Mesendoderm (in vitro differentiated cells): ENCODE results near the gene NRAP.
A peak's percentile ranks its signal among the peaks of the same experiment; 100 is the strongest.

Experiments used
- DNase-seq: peaks from one replicate; pipeline ENCODE4 v3.0.0; 2013
- H2AK5ac ChIP-seq: 2 replicates; pipeline ENCODE4 v1.6.1; 2013; ENCODE audit warnings: low read length, inconsistent platforms
- H2BK120ac ChIP-seq: 2 replicates; pipeline ENCODE4 v1.6.1; 2013; ENCODE audit warnings: low read depth, mild to moderate bottlenecking, low read length, moderate library complexity, mixed read lengths
- H2BK15ac ChIP-seq: replicated peaks from 2 replicates; pipeline ENCODE4 v1.6.1; 2013; ENCODE audit warnings: low read depth, mild to moderate bottlenecking, moderate library complexity
- H2BK5ac ChIP-seq: 2 replicates; pipeline ENCODE4 v1.6.1; 2013; ENCODE audit warnings: low read length, inconsistent platforms
- H3K18ac ChIP-seq: 2 replicates; pipeline ENCODE4 v1.6.1; 2013; ENCODE audit warnings: mild to moderate bottlenecking, low read length, mixed read lengths
- H3K23ac ChIP-seq: one replicate; pipeline ENCODE4 v1.6.1; 2013; ENCODE audit warnings: low read length
- H3K27ac ChIP-seq: 2 replicates; pipeline ENCODE4 v1.5.1; 2013; ENCODE audit warnings: low read depth, mild to moderate bottlenecking, inconsistent platforms, low read length, moderate library complexity
- H3K27me3 ChIP-seq: 2 replicates; pipeline ENCODE4 v1.6.1; 2013; ENCODE audit warnings: low read length, control low read depth, mild to moderate bottlenecking, inconsistent platforms; ENCODE audit not compliant: insufficient read depth, poor library complexity
- H3K36me3 ChIP-seq: 2 replicates; pipeline ENCODE4 v1.6.1; 2013; ENCODE audit warnings: low read length, inconsistent platforms; ENCODE audit not compliant: control insufficient read depth, insufficient read depth
- H3K4ac ChIP-seq: one replicate; pipeline ENCODE4 v1.6.1; 2013; ENCODE audit warnings: low read depth, mild to moderate bottlenecking, low read length, moderate library complexity
- H3K4me1 ChIP-seq: 2 replicates; pipeline ENCODE4 v1.6.1; 2013; ENCODE audit warnings: low read depth, low read length, inconsistent platforms; ENCODE audit not compliant: control insufficient read depth
- H3K4me2 ChIP-seq: 2 replicates; pipeline ENCODE4 v1.6.1; 2013; ENCODE audit warnings: low read length
- H3K4me3 ChIP-seq: 2 replicates; pipeline ENCODE4 v1.5.1; 2013; ENCODE audit warnings: mild to moderate bottlenecking, low read length
- H3K56ac ChIP-seq: one replicate; pipeline ENCODE4 v1.6.1; 2013; ENCODE audit warnings: low read length
- H3K79me1 ChIP-seq: 2 replicates; pipeline ENCODE4 v1.6.1; 2013; ENCODE audit warnings: low read length, inconsistent platforms
- H3K79me2 ChIP-seq: 2 replicates; pipeline ENCODE4 v1.6.1; 2013; ENCODE audit warnings: mild to moderate bottlenecking, low read length; ENCODE audit not compliant: control insufficient read depth, insufficient read depth
- H3K9ac ChIP-seq: 2 replicates; pipeline ENCODE4 v1.6.1; 2013; ENCODE audit warnings: low read length, inconsistent platforms
- H4K5ac ChIP-seq: one replicate; pipeline ENCODE4 v1.6.1; 2013; ENCODE audit warnings: low read length
- H4K8ac ChIP-seq: one replicate; pipeline ENCODE4 v1.6.1; 2013; ENCODE audit warnings: low read depth, mild to moderate bottlenecking, control low read depth, low read length, moderate library complexity
- WGBS: extraction: QIAGEN DNeasy Blood & Tissue Kit; methylation state at CpG from one replicate; pipeline ENCODE4 v1.1.7; 2013; ENCODE audit warnings: low lambda C conversion rate, missing lambda C conversion rate; ENCODE audit not compliant: insufficient coverage; ENCODE audit errors: extremely low coverage; 5-methylcytosine and 5-hydroxymethylcytosine counted together

The NRAP gene

GRCh38 chr10:113600569-113600968, 63.3 kb downstream of the NRAP start:
- no CpG with 5 or more reads among the region's 3 CpGs for WGBS
- Histone ChIP-seq H3K27ac (no peak overlapping the region), H3K36me3 (no peaks in the 10 kb centered on the region), H2BK15ac (no peak overlapping the region), H3K79me1 (no peaks in the 10 kb centered on the region), H3K4me1 (no peaks in the 10 kb centered on the region), H2BK120ac (no peak overlapping the region), H3K23ac (no peak overlapping the region), H3K4ac (no peak overlapping the region), H3K4me2 (no peak overlapping the region), H3K56ac (no peak overlapping the region), H3K9ac (no peak overlapping the region), H3K79me2 (no peaks in the 10 kb centered on the region), H3K4me3 (no peak overlapping the region), H4K8ac (no peak overlapping the region), H2AK5ac (no peak overlapping the region), H4K5ac (no peak overlapping the region), H2BK5ac (no peak overlapping the region), H3K27me3 (no peaks in the 10 kb centered on the region), H3K18ac (no peak overlapping the region)
- DNase-seq: no peak

GRCh38 chr10:113594652-113595051, 69.2 kb downstream of the NRAP start:
- Histone ChIP-seq H2BK15ac (no peak overlapping the region), H3K79me1 (no peaks in the 10 kb centered on the region), H3K9ac (no peak overlapping the region), H4K8ac (no peak overlapping the region), H3K36me3 (no peaks in the 10 kb centered on the region), H3K23ac (no peak overlapping the region), H3K27me3 (no peaks in the 10 kb centered on the region), H3K4me3 (no peak overlapping the region), H3K79me2 (no peaks in the 10 kb centered on the region), H3K4me2 (no peak overlapping the region), H2BK120ac (no peak overlapping the region), H3K56ac (no peak overlapping the region), H3K18ac (no peak overlapping the region), H3K27ac (no peak overlapping the region), H2BK5ac (no peak overlapping the region), H3K4me1 (no peaks in the 10 kb centered on the region), H3K4ac (no peak overlapping the region), H4K5ac (no peak overlapping the region), H2AK5ac (no peak overlapping the region)
- WGBS: no CpG with 5 or more reads among the region's 13 CpGs
- no peak for DNase-seq

- Histone ChIP-seq H3K18ac (no peak overlapping the region), H3K79me1 (no peaks in the 10 kb centered on the region), H3K4me3 (no peak overlapping the region), H3K27ac (no peak overlapping the region), H3K4ac (no peak overlapping the region), H4K8ac (no peak overlapping the region), H2BK120ac (no peak overlapping the region), H3K23ac (no peak overlapping the region), H3K79me2 (no peaks in the 10 kb centered on the region), H3K9ac (no peak overlapping the region), H3K4me1 (no peaks in the 10 kb centered on the region), H3K27me3 (no peaks in the 10 kb centered on the region), H2AK5ac (no peak overlapping the region), H3K56ac (no peak overlapping the region), H4K5ac (no peak overlapping the region), H2BK5ac (no peak overlapping the region), H2BK15ac (no peak overlapping the region), H3K4me2 (no peak overlapping the region), H3K36me3 (no peaks in the 10 kb centered on the region)
- WGBS: no CpG with 5 or more reads among the region's 8 CpGs
- no peak for DNase-seq
Observed at GRCh38 chr10:113592380-113592779, 71.5 kb downstream of the NRAP start.

- H4K8ac ChIP-seq: no peak overlapping the region
- no peaks in the 10 kb centered on the region for H3K27me3 ChIP-seq
- H3K4me1 ChIP-seq: no peaks in the 10 kb centered on the region
- no peaks in the 10 kb centered on the region for H3K36me3 ChIP-seq
- no peak overlapping the region for H2BK15ac ChIP-seq
- no peak overlapping the region for H2BK5ac ChIP-seq
- H3K4me2 ChIP-seq: no peak overlapping the region
- WGBS: no CpG with 5 or more reads among the region's 12 CpGs
- no peak overlapping the region for H3K4me3 ChIP-seq
- no peak overlapping the region for H3K4ac ChIP-seq
- H3K79me2 ChIP-seq: no peaks in the 10 kb centered on the region
- no peak overlapping the region for H3K27ac ChIP-seq
- DNase-seq: no peak
- no peaks in the 10 kb centered on the region for H3K79me1 ChIP-seq
- H2BK120ac ChIP-seq: no peak overlapping the region
- no peak overlapping the region for H2AK5ac ChIP-seq
- H4K5ac ChIP-seq: no peak overlapping the region
- no peak overlapping the region for H3K18ac ChIP-seq
- no peak overlapping the region for H3K56ac ChIP-seq
- no peak overlapping the region for H3K23ac ChIP-seq
- H3K9ac ChIP-seq: no peak overlapping the region
Observed at GRCh38 chr10:113590581-113590980, 73.3 kb downstream of the NRAP start.

- H3K56ac ChIP-seq: no peak overlapping the region
- no peak overlapping the region for H2AK5ac ChIP-seq
- no peaks in the 10 kb centered on the region for H3K79me1 ChIP-seq
- no peak overlapping the region for H3K23ac ChIP-seq
- no peaks in the 10 kb centered on the region for H3K4me1 ChIP-seq
- H2BK5ac ChIP-seq: no peak overlapping the region
- no peak overlapping the region for H3K4me3 ChIP-seq
- H4K5ac ChIP-seq: no peak overlapping the region
- DNase-seq: no peak
- no peak overlapping the region for H2BK120ac ChIP-seq
- no peak overlapping the region for H3K9ac ChIP-seq
- H3K36me3 ChIP-seq: no peaks in the 10 kb centered on the region
- H3K79me2 ChIP-seq: no peaks in the 10 kb centered on the region
- no peak overlapping the region for H4K8ac ChIP-seq
- no peak overlapping the region for H2BK15ac ChIP-seq
- H3K18ac ChIP-seq: no peak overlapping the region
- no peak overlapping the region for H3K4me2 ChIP-seq
- H3K27ac ChIP-seq: no peak overlapping the region
- H3K4ac ChIP-seq: no peak overlapping the region
- no peaks in the 10 kb centered on the region for H3K27me3 ChIP-seq
- WGBS: no CpG with 5 or more reads among the region's 13 CpGs
Observed at GRCh38 chr10:113589201-113589770, 74.6 kb downstream of the NRAP start.

GRCh38 chr10:113585949-113586348, 77.9 kb downstream of the NRAP start:
- H4K5ac ChIP-seq: no peak overlapping the region
- H3K79me2 ChIP-seq: no peaks in the 10 kb centered on the region
- no peaks in the 10 kb centered on the region for H3K27me3 ChIP-seq
- H2AK5ac ChIP-seq: no peak overlapping the region
- no peak overlapping the region for H3K56ac ChIP-seq
- H3K79me1 ChIP-seq: no peaks in the 10 kb centered on the region
- no peak overlapping the region for H2BK120ac ChIP-seq
- DNase-seq: peak; percentile 10
- H3K4ac ChIP-seq: no peak overlapping the region
- H3K36me3 ChIP-seq: no peaks in the 10 kb centered on the region
- H2BK5ac ChIP-seq: no peak overlapping the region
- no peak overlapping the region for H3K4me3 ChIP-seq
- no CpG with 5 or more reads among the region's 1 CpG for WGBS
- H3K4me2 ChIP-seq: no peak overlapping the region
- H3K4me1 ChIP-seq: no peaks in the 10 kb centered on the region
- H3K18ac ChIP-seq: no peak overlapping the region
- no peak overlapping the region for H3K23ac ChIP-seq
- H3K9ac ChIP-seq: no peak overlapping the region
- no peak overlapping the region for H3K27ac ChIP-seq
- no peak overlapping the region for H2BK15ac ChIP-seq
- H4K8ac ChIP-seq: no peak overlapping the region
